ENCODE results near the gene VASH1.

DNA sequence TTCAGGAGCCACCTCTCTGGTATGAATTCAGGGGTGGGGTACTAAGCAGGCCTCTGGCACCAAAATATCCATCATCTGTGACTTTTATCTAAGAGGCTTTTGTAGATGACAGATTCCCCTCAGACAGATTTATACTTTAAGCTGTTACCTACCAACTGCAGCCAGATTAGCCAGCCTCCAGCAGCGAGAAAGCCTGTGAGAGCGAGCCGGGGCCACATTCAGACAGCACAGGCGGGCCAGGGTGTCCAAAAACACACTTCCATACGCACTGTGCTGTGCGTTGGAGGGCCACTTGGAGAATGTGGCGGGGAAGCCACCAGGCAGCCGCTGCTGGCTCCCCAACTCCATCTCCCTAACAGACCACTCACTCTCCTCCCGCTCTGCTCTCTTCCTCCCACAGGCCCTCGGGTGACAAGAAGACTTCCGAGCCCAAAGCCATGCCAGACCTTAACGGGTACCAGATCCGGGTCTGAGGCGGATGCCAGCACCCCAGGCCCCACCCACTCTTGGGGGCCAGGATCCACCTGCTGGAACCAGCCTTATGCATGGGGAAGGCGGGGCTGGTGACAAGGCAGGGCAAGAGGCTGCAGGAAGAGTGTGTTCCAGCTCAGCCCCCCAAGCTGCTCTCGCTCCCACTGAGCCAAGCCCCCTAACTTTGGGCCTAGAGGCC, 17.4 kb downstream of the VASH1 start:
- TF ChIP-seq, protein P1, sequence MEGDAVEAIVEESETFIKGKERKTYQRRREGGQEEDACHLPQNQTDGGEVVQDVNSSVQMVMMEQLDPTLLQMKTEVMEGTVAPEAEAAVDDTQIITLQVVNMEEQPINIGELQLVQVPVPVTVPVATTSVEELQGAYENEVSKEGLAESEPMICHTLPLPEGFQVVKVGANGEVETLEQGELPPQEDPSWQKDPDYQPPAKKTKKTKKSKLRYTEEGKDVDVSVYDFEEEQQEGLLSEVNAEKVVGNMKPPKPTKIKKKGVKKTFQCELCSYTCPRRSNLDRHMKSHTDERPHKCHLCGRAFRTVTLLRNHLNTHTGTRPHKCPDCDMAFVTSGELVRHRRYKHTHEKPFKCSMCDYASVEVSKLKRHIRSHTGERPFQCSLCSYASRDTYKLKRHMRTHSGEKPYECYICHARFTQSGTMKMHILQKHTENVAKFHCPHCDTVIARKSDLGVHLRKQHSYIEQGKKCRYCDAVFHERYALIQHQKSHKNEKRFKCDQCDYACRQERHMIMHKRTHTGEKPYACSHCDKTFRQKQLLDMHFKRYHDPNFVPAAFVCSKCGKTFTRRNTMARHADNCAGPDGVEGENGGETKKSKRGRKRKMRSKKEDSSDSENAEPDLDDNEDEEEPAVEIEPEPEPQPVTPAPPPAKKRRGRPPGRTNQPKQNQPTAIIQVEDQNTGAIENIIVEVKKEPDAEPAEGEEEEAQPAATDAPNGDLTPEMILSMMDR (IDR thresholded peaks at IDR 0.05), result no peak
- TF ChIP-seq POLR2AphosphoS5 (IDR thresholded peaks at IDR 0.05), result no peak

Measured in sigmoid colon (tissue), 4 donors.